ENCODE measurements around the gene CAMK2G. TPM values are rescaled to one million over a fixed set of nuclear protein-coding genes. Genes with fewer than 3 reads are reported as not detected.
"Not testable (repeated sequence)": the region's sequence is repeated elsewhere in the genome, so short reads cannot be mapped to it uniquely, and the experiment has no call there.

The CAMK2G gene
- total RNA-seq, 4 donors from 2014 or later, result 82.3 to 207 (median 155) TPM

DNA sequence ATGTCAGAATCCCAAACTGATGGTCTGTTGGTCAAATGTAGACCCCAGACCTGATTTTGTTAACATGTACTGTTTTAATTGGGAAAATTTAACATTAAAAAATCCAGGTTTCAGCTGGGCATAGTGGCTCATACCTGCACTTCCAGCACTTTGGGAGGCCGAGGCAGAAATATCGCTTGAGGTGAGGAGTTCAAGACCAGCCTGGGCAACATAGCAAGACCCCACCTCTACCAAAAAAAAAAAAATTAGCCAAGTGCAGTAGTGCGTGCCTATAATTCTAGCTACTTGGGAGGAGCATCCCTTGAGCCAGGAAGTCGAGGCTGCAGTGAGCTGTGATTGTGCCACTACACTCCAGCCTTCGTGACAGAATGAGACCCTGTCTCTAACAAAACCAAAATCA, 15.9 kb upstream of the CAMK2G start:
- ATAC-seq, result no peak
- Histone ChIP-seq H3K9me3 (no peaks in the 10 kb centered on the region), H3K4me3 (no peak overlapping the region), H3K27me3 (no peaks in the 10 kb centered on the region), H3K27ac (no peak overlapping the region), H3K36me3 (no peaks in the 10 kb centered on the region), H3K4me1 (peaks cover 9 to 34% (median 30%) of the 10 kb centered on the region in 3 donors)
- WGBS, 2 donors (ENCODE audit: low coverage in 1 of 2), result 89 to 100% methylated on average over 1 to 5 of the region's 5 CpGs
- no peak for TF ChIP-seq POLR2A (IDR thresholded peaks at IDR 0.05)
- no peak for TF ChIP-seq POLR2AphosphoS5 (IDR thresholded peaks at IDR 0.05)
- no peak for TF ChIP-seq EP300 (IDR thresholded peaks at IDR 0.05)
- no peak for TF ChIP-seq CTCF (IDR thresholded peaks at IDR 0.05)

GRCh38 chr10:73889416-73889815, 15.1 kb upstream of the CAMK2G start:
- not testable (repeated sequence) for H3K27me3 ChIP-seq, ATAC-seq, H3K4me3 ChIP-seq, H3K36me3 ChIP-seq, H3K9me3 ChIP-seq
- WGBS, 2 donors (ENCODE audit: low coverage in 1 of 2), result 74 to 83% methylated on average over 1 to 3 of the region's 3 CpGs
- H3K4me1 ChIP-seq, result peaks cover 9 to 34% (median 30%) of the 10 kb centered on the region in 3 donors
- peak overlapping the region in 2 of 4 donors; percentile 87 for H3K27ac ChIP-seq

GRCh38 chr10:73889014-73889413, 14.7 kb upstream of the CAMK2G start:
- Histone ChIP-seq H3K9me3 (no peaks in the 10 kb centered on the region), H3K4me1 (peaks cover 9 to 34% (median 30%) of the 10 kb centered on the region in 3 donors), H3K27me3 (no peaks in the 10 kb centered on the region), H3K27ac (peak overlapping the region in 3 of 4 donors; percentile 87 to 94 (median 87)), H3K4me3 (no peak overlapping the region), H3K36me3 (no peaks in the 10 kb centered on the region)
- no peak for TF ChIP-seq POLR2AphosphoS5 (IDR thresholded peaks at IDR 0.05)
- ATAC-seq, result no peak
- 59 to 74% methylated on average over 6 to 7 of the region's 7 CpGs for WGBS, 2 donors (ENCODE audit: low coverage in 1 of 2)

DNA sequence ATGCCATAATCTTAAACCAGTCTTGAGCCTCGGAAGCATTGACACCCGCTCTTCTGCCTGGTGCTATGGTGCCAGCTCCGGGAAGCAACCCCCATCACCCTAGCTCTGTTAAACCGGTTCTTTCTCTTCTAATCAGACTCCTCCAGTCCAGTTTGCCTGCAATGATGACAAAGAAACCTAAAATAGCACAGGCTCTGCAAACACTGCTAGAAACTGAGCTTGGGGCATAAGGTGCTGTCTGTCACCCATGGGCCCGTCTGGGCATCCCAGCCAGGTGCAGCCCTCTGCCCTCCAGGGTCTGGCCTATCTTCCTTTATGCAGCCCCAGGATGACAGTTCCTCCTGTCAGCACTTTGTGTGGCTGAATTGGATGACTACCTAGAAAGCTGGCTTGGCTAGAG, 14.2 kb upstream of the CAMK2G start:
- 47 to 57% methylated on average over 2 to 3 of the region's 5 CpGs for WGBS, 2 donors (ENCODE audit: low coverage in 1 of 2)
- no peak for ATAC-seq
- Histone ChIP-seq H3K4me1 (peaks cover 9 to 34% (median 30%) of the 10 kb centered on the region in 3 donors), H3K27me3 (no peaks in the 10 kb centered on the region), H3K36me3 (no peaks in the 10 kb centered on the region), H3K4me3 (no peak overlapping the region), H3K27ac (peak overlapping the region in 3 of 4 donors; percentile 87 to 94 (median 87)), H3K9me3 (no peaks in the 10 kb centered on the region)
- TF ChIP-seq CTCF (IDR thresholded peaks at IDR 0.05), result no peak
- TF ChIP-seq EP300 (IDR thresholded peaks at IDR 0.05), result no peak
- no peak for TF ChIP-seq POLR2A (IDR thresholded peaks at IDR 0.05)
- no peak for TF ChIP-seq POLR2AphosphoS5 (IDR thresholded peaks at IDR 0.05)

DNA sequence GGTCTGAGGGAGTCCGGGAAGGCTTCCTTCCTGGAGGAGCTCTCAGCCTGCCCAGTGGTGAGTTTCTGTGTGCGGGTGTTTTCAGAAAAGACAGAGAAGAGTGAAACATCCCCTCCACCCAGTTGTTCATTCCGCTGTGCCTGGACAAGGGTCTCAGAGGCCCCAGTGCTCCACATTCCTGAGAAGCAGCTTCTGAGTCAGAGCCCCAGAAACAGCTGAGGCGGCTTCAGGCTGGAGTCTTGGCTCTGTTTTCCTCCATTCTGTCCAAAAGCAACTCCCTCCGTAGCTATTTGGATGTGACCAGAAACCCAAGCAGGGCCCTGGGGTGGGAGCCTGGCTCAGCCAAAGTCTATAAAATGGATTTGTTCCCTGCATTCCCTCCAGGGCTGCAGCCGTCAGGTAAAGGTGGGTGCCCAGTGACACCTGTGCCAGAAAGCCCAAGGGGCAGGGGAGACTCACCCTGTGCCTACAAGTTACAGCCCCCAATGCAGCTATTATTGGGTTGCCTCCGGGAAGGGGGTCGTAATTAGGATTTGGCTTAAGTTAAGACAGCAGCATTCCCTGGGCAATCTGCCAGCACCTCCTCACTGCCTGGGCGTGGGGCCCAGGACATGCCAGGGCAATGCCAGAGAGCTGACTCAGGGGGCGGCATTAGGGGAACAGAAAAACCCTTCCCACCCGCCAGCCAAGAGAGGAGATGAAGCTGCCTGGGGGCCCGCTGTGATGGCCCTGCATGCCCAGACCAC, 13.1 kb upstream of the CAMK2G start:
- no peaks in the 10 kb centered on the region for H3K9me3 ChIP-seq

More for the DNA sequence above, 13.1 kb upstream of the CAMK2G start:
- no peaks in the 10 kb centered on the region for H3K27me3 ChIP-seq
- H3K27ac ChIP-seq, result peak overlapping the region; percentile 87 to 94 (median 88)
- H3K4me1 ChIP-seq, result peaks cover 9 to 34% (median 30%) of the 10 kb centered on the region in 3 donors
- 12% methylated on average over 4 to 5 of the region's 12 CpGs for WGBS, 2 donors (ENCODE audit: low coverage in 1 of 2)
- peak overlapping the region in 1 of 2 donors; percentile 13 for H3K4me3 ChIP-seq
- ATAC-seq, result peak; percentile 79
- TF ChIP-seq POLR2AphosphoS5 (IDR thresholded peaks at IDR 0.05) (peak; percentile 90), EP300 (IDR thresholded peaks at IDR 0.05) (no peak), CTCF (IDR thresholded peaks at IDR 0.05) (peak in 2 of 4 experiments; percentile 12 to 30), POLR2A (IDR thresholded peaks at IDR 0.05) (no peak)
- no peaks in the 10 kb centered on the region for H3K36me3 ChIP-seq
